Measurements from ENCODE around the gene LGALS8.

Gene LGALS8

DNA sequence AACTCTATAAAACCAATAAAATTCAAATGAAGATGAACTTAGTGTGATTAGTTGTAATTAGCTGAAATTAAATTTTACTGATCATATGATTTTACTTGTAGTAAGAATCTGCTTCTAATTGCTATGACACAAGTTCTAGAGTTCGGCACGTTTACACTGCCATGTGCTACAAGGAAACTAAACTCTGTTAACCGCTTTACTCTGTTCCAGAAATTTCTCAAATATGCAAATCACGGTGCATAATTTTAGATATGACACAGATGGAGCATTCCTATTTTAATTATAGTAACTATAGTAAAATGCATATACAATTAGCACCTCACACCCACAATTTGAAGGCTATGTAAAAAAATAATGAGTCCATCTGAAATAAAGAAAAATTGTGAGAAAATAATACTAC is 65.7 kb downstream of the LGALS8 start:
- no peak for DNase-seq (ENCODE audit: low read depth in 3 of 3)

DNA sequence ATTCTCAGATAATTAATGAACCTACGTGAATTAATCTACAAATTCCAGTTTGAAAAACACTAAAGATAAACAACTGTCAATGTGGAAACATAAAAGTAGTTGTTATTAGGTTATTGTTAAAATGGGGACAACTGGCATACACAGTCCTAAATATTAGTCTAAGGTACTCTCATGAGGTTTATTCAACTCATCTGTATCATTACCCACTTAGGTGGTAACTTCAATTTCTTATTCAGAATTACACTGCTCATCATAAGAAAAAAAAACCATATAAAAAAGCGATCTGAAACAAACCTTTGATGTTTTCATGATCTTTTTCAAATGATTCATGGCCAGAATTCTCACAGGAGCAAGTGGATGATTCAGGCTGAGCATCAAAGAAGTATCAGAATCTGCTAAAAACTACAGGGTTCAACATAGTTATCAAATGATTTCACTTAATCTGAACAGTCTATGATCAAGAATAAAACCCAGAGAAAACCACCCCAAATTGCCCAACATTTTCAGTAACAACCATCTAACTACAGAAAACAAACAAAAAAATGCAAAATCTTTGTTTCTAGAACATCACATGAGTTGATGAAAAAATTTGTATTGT is 66.9 kb downstream of the LGALS8 start:
- DNase-seq (ENCODE audit: low read depth in 3 of 3): no peak

DNA sequence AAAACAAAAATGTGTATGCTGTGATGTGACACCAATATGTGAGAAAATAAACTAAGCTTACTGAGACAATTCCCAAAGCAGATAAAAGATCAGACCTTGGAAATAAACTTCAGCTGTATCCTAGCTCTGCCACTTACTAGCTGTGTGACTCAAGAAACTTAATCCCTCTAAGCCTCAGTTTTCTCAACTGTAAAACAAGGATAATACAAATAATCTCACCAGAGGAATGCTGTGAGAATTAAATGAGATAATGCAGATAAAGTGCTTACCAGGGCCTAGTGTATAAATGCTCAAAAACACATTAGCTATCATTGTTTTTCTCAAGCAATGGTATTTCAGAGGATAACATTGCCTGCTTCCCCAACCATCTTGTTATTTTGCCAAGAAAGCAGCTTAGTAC is 78.4 kb downstream of the LGALS8 start:
- no peak for DNase-seq (ENCODE audit: low read depth in 3 of 3)
